ENCODE data around the gene ENO1.

Gene ENO1

DNA sequence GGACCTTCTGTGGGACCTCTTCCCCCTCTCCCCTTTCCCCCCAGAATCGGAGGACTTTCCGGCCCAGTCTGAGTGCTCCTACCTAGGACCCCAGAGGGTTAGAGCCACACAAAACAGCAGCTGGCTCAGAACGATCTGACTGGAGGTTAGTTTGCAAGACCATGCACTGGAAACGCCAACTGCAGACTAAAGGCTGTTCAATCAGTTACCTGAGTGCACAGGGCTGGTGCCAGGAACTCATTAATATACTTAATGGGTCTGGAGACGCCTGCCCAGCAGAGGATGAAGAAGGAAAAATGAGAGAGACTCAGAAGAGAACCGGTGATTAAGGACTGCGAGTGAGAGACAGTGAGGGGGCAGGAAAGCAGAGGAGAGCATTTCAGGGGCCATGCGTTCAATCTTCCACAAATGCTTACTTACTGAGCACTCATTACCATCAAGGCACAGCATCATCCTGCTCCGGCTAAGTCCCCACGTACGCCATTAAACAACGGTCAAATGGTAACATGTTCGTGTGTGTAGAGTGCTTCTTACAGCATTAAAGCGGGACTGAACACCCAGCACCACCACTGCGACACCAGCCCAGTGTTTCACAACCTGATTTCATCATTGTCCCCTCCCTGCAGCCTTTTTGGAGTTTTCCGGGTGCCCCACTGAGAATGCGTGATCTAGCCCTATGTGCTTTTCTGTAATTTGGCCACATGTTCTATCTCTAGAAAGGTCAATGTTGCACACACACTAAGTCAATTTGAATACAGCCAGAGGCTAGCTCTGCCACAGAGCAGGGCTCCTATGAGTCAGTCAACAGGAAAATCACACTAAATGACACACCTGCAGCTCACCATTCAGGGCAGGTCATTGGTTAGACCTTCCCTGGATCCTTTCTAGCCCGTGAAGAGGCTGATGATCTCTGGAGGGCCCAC lies 7.6 kb downstream of the ENO1 start:
- no peak for DNase-seq (ENCODE audit: low spot score)

DNA sequence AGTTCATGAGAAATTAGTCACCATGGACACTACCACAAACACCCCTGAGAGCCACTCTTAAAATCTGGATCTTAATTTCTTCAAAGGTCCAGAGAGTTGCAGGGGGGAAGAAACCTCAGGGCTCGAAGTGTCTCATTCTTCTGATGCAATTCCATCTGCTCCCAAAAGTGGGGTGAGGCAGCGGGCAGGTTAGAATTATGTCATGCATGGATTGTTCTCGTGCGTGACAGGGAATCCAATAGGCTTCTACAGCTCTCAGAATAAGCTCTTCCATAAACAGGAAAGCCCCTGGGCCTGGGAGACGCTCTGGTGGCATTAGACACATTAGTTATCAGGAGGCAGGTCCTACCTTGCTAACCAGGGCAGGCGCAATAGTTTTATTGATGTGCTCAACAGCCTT lies 8.4 kb downstream of the ENO1 start:
- no peak for DNase-seq (ENCODE audit: low spot score)

DNA sequence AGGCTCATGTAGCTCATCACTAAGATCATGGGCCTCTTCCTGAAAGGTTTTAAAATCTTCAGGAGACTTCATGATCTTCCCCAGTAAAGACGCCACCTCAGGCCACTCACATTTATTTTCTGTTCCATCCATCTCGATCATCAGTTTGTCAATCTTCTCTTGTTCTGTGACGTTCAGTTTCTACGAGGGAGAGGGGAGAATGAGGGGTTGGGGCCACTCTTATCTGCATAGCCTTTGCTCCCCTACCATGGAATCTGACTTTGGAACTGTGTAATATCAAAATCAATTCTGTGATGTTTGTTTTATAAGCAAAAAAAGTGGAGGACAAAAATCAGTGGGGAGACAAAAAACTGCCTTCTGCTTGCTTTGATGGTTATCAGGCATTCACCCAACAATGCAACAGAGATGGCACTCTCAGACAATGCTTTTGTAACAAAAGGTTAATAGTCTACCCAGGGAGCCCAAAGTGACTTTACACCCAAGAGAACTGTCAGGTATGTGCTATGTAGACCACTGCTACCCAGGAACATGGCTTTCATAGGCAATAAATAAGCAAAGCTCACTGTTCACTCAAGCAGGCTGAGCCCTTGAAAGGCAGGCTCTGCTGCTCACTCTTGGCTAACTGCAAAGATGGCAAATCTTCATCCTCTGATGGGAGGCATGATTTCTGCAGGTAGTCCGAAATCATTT lies 10.5 kb downstream of the ENO1 start:
- DNase-seq (ENCODE audit: low spot score), result no peak

DNA sequence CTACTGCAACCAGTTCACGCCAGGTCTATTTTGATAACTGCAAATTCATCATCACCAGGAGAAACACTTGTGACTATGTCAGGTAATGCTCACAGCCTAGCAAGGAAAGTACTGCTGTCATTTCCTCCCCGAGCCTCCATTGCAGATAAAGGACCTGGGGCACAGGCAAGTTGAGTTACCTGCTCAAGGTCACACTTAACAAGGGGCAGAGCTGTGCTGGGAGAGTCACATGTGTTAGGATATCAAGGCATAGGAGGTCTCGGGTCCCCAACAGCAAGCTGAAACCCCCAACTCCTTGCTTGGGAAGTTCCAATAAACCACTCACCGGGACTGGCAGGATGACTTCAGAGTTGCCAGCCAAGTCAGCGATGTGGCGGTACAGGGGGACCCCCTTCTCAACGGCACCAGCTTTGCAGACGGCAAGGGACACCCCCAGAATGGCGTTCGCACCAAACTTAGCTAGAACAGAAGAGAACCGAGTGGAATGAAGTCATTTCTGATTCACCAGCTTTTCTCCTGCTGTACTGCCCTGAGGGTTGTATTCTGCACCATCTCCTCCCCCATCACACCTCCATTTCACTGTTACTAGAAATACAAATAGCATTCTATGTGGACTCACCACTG lies 11.6 kb downstream of the ENO1 start:
- no peak for DNase-seq (ENCODE audit: low spot score)

DNA sequence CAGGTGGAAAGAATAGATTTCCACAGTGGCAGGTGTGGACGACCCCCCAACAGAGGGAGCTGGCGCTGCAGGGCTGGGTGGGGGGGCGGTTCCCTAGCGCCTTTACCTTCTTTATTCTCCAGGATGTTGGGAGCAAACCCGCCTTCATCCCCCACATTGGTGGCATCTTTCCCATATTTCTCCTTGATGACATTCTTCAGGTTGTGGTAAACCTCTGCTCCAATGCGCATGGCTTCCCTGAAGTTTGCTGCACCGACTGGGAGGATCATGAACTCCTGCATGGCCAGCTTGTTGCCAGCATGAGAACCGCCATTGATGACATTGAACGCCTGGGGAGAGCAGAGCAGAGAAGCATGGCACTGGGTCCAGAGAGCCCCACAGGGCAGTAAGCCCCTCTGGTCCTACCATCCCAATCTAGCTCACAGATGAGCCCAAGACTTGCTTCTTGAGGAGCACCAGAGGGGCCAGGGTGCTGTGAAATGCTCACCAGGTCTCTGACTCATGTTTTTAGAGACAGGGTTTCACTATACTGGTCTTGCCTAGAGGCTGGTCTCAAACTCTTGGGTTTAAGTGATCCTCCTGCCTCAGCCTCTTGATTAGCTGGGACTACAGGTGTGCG lies 12.2 kb downstream of the ENO1 start:
- no peak for DNase-seq (ENCODE audit: low spot score)

DNA sequence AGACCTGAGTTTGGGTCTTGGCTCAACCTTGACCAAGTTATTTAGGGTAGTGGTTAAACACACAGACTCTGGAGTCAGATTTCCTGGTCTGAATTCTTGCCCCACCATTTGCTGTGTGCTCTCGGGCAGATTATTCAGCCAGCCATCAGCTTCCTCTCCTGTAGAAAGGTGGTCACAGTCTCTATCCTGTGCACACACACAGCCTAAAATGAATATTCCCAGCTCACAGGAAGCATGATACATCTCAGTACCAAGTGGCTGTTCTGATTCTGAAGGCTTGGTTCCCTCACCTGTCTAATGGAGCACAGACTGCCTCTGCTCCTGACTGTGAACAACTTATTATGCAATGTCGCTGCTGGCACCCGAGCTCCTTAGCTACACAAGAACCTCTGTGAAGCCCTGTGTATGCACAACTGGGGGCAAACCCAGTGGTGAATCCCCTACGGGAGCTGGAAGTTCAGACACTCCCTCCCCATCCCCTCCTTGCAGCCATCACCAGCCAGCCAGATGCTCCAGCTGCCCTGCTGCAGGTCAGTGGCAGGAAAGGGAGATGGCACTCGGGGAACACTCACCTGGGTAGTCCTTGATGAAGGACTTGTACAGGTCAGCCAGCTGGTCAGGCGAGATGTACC lies 13.7 kb downstream of the ENO1 start:
- DNase-seq (ENCODE audit: low spot score), result no peak

DNA sequence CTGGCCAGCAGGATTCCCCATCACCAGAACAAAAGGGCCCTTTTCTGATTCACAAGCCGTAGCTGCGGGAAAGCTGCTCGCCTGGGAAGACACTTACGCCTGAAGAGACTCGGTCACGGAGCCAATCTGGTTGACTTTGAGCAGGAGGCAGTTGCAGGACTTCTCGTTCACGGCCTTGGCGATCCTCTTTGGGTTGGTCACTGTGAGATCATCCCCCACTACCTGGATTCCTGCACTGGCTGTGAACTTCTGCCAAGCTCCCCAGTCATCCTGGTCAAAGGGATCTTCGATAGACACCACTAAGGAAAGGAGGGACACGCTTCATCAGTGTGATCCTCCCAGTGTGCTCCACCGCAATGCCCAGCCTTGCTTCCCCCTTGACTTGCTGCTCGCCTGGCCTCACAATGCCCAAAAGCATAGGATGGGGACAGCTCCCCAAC lies 14.7 kb downstream of the ENO1 start:
- no peak for DNase-seq (ENCODE audit: low spot score)

DNA sequence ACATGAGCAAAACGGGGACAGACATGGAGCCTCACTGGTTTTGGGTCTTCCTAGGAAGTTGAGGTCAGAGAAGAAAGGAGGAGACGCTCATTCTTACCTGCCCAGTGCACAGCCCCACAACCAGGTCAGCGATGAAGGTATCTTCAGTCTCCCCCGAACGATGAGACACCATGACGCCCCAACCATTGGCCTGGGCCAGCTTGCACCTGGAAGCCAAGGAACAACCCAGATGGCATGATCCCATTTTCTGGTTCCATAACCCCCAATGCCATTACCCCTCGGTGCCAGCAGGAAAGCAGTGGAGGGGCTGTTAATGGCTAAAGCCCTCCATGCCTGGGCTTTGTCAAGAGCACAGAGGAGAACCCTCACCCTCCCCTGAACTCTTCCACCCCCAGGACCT lies 15.3 kb downstream of the ENO1 start:
- DNase-seq (ENCODE audit: low spot score), result no peak

DNA sequence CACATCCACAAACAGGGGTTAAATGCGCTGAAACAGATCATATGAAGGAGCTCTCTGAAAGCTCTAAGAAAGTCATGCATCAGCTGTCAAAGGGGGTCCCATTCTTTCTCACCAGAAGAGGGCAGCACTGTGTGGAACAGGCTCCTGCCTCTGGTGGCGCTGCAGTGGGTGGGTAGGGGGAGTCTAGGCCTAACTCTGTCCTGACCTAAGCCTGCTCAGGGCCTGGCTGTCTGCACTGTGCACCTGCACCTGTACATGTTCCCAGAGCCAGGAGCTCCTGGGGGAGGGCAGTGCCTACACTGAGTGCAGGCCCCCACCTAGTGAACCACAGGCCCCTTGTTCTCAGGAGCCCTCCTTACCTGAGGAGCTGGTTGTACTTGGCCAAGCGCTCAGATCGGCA lies 16.0 kb downstream of the ENO1 start:
- no peak for DNase-seq (ENCODE audit: low spot score)

DNA sequence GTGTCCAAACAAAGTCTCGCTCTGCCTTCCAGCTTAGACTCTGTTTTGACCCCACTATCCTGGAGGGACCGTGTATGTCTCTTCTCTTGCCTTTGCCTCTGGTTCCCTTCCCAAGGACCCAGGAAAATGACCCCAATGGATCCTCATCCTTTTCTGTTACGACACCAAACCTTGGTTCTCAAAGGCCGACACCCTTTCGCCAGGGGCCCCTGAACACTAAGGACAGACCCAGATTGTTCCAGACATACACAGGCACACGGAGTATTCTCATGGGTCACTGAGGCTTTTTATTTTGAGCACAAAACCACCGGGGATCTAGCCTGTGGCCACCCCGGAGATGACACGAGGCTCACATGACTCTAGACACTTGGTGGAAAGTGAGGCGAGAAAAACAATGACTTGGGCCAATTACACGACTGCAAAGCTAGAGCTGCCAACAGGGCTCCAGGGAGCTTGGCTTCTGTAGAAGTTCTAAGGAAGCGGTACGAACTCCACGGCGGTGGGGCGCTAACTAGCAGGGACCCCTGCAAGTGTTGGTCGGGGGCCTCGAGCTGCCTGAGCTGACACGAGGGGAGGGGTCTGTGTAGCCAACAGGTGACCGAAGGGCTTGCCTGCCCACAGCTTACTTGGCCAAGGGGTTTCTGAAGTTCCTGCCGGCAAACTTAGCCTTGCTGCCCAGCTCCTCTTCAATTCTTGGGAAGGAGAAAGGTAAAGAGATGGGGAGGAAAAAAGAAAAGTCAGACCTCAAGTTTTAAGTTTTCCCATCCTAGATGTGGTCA lies 17.6 kb downstream of the ENO1 start:
- DNase-seq (ENCODE audit: low spot score), result no peak

DNA sequence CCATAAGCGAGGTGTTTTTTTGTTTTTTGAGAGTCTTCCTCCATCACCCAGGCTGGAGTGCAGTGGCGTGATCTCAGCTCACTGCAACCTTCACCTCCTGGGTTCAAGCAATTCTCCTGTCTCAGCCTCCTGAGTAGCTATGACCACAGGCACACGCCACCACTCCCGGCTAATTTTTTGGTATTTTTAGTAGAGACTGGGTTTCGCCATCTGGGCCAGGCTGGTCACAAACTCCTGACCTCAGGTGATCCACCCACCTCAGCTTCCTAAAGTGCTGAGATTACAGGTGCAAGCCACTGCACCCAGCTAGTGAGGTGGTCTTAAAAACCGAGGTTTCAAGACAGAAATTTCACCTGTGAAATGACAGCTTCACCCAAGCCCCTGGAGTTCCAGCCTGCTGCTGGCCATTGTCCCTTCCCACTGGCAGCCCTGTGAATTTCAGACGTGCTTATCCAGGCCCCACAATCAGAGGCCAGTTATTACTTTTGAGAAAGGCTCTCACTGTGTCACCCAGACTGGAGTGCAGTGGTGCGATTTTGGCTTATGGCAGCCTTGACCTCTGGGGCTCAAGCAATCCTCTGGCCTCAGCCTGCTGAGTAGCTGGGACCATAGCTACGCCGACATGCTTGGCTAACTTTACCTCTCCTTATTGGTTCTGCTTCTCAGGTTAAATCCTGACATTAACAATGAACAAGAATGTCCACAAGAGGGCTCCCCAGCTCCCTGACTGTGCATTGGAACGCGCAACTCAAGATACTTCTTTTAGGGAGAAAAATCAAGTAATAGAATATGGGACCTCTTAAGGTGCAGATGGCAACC lies 19.4 kb downstream of the ENO1 start:
- peak; percentile 37 for DNase-seq (ENCODE audit: low spot score)

DNA sequence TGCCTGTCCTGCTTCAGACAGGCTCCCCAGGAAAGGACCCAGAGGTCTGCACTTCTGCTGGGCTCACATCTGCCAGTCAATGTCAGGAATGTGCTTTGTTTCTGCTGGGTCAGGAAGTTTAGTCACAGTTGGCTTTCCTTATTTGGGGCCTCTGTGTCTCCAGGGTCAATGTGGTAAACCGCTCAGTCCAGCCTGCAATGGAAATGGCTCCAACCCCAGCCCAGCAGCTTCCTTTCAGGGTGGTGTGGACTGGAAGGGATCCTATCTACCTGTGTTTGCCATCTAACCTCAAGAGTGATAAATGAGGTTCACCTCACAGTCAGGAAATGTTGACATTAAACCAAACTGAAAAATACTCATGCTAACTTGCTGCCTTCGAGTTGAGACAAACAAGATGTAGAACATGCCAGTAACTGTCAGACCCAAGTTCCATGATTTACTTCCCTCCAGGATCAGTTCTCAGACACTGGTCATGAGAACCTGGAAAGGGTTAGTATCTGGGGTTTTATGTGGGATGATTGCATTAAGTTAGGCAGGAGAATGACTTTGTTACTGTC lies 20.3 kb downstream of the ENO1 start:
- DNase-seq (ENCODE audit: low spot score), result peak; percentile 70

DNA sequence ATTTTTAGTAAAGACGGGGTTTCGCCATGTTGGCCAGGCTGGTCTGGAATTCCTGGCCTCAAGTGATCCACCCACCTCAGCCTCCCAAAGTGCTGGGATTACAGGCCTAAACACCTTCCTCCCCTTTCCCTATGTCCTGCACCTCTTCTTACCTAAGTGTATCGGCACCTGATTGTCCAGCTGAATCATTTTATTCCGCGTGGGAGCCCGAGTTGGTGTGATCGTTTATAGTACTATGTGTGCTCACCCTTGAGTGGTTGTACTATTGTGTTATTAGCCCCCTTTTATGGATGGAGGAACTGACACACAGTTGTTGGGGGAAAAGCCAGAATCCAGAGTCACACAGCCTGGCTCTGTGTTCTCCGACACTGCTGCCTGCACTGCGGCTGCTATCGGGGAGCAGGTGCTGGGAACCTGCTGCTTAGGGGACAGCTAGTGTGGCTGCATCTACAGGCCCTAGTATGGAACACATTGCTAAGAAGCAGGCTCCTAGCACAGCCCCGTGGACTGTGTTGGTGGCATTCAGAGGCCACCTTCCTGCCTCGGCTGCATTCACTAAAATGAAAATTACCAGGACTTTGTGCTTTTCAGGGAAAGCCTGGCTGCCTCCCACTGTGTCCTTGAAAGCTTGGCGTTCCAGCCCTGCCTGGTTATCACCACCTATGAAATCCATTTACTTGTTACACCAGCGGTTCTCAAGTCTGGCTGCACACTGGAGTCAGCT lies 21.6 kb downstream of the ENO1 start:
- DNase-seq (ENCODE audit: low spot score), result no peak

DNA sequence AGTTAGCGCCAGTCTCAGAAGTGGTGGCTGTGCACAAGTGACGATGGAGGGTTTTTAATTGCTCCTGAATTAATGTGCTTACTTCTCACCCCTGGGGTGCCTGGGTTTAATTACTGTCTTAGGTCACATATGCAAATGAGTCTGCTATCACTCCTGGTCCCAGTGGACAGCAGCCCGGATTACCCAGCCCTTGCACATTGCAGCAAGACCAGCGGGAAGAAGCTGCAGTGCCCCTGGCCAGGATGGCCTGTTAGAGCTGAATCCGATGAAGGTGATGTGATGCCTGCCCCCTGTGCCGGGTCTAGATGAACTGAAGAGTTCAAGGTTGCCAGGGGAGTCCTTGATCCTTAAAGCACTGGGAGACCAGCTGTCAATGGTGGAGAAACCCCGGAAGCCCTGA lies 24.2 kb downstream of the ENO1 start:
- DNase-seq (ENCODE audit: low spot score), result no peak

DNA sequence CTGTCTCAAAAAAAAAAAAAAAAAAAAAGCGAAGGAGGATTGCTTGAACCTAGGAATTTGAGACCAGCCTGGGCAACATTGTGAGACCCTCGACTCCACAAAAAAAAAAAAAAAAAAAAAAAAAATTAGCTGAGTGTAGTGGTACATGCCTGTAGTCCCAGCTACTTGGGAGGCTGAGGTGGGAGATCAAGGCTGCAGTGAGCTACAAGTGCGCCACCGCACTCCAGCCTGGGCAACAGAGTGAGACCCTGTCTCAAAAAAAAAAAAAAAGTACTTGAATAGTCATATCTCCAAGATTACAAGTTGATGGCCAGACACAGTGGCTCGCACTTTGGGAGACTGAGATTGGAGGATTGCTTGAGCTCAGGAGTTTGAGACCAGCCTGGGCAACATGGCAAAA lies 27.4 kb downstream of the ENO1 start:
- DNase-seq (ENCODE audit: low spot score), result no peak

DNA sequence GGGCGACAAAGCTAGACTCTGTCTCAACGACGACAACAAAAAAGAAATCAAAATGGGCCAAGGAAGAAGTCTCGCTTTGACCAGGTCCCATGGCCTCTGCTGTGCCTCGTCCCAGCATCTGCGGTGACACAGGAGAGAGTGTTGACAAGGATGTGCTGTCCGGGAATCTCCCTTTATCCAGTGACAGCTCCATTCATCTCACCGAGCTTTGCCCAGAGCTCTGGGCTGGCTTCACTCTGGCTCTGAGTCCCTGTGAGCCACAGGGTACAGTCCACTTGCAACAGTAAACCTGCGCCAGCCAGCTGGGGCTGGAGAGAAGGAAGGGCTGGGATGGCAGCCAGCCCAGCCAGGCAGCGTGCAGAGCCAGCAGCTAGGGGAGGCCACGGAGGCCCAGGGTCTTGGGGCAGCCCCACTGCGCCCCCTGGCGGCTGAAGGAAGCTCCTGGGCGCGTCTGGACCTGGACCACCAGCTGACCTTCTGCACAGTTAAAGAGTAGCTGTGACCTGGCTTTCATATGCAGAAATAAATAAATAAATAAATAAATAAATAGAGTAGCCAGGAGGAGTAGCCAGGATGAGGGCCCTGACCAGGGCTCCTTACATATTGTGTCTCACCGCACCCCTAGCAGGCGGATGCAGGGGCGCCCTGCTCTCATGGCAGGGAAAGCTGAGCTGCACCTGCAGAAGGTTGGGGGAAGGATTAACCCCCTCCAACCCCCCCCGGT lies 29.7 kb downstream of the ENO1 start:
- peak; percentile 92 for DNase-seq (ENCODE audit: low spot score)

DNA sequence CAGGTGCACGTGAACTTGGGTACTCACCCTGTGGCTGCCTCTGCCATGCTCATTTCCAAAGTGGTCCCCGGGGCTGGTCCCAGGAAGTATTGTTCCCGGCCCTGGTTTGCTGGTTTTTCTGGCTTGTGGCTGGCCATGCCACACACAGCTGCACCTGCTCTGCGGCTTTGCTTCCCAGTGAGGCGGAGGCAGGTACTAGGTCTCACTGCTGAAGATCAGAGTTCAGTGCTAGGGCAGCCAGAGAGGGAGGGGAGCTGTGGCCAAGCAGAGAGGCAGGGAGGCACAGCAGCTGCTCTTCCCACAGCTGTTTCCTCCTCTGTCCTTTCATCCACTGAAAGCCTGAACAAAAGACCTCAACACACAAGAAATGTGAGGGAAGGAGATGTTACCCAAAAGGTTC lies 30.5 kb downstream of the ENO1 start:
- no peak for DNase-seq (ENCODE audit: low spot score)

DNA sequence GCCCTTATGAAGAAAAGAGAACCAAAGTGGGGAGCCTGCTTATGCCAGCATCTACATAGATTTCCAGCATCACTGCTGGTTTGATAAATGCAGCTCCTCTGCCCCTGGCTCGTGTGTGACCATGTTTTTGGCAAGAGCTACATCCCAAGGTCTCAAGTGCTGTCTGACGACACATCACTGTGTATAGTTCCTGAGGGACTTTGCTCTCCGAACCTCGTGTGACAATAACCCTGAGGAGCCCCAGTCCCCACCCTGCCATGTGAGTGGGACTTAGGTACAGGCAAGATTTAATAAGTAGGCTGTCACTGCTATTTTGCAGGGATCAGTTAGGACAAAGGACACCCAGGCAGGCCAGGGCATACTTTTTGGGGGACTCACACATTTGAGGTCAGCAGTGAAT lies 32.2 kb downstream of the ENO1 start:
- no peak for DNase-seq (ENCODE audit: low spot score)

All from hepatic stellate cell (primary cell).